Activated CD4-positive, alpha-beta memory T cell treated with anti-CD3 and anti-CD28 coated beads, Interleukin-2, amount 10 ng/mL, durations not matched to agents 7 days and 5 days (primary cell): Measurements from ENCODE around the gene PDE7B. TPM values are rescaled to one million over a fixed set of nuclear protein-coding genes. Genes with fewer than 3 reads are reported as not detected.
"Not testable (repeated sequence)": the region's sequence is repeated elsewhere in the genome, so short reads cannot be mapped to it uniquely, and the experiment has no call there.

Source experiments
- CTCF ChIA-PET: fragments of 350-600 bp; sonication (Branson Sonifier 250); formaldehyde crosslinking; loops from one replicate; lab custom pipeline; 2021; ENCODE audit warnings: antibody characterized with exemption, inconsistent platforms; lab: Charles Lee
- POLR2A ChIA-PET: fragments of 350-600 bp; sonication (Branson Sonifier 250); formaldehyde crosslinking; loops from one replicate; lab custom pipeline; 2021; ENCODE audit warnings: antibody characterized with exemption; lab: Charles Lee
- DNase-seq: peaks from one replicate; pipeline ENCODE4 v3.0.0-alpha.2; 2020
- H3K27ac Mint-ChIP-seq: one replicate; pipeline ENCODE4 v1.8.0; 2021; ENCODE audit warnings: mild to moderate bottlenecking, mixed read lengths
- H3K27me3 Mint-ChIP-seq: one replicate; pipeline ENCODE4 v1.8.0; 2021; ENCODE audit warnings: mixed read lengths
- H3K36me3 Mint-ChIP-seq: one replicate; pipeline ENCODE4 v1.8.0; 2021; ENCODE audit warnings: low read depth, mixed read lengths
- H3K4me1 Mint-ChIP-seq: one replicate; pipeline ENCODE4 v1.8.0; 2021; ENCODE audit warnings: mixed read lengths
- H3K4me3 Mint-ChIP-seq: one replicate; pipeline ENCODE4 v1.8.0; 2021; ENCODE audit warnings: mild to moderate bottlenecking, mixed read lengths
- H3K9me3 Mint-ChIP-seq: one replicate; pipeline ENCODE4 v1.8.0; 2021; ENCODE audit warnings: mixed read lengths
- total RNA-seq, 2 experiments: library from RNA; stranded (reverse); gene quantifications; one replicate each; pipeline ENCODE4 v1.2.3, GENCODE V29; 2021

The PDE7B gene
- total RNA-seq, 2 experiments from 2014 or later, result 0.68 to 0.95 TPM

GRCh38 chr6:136213853-136214252 lies 362.4 kb downstream of the PDE7B start:
- no peak overlapping the region for H3K4me3 Mint-ChIP-seq
- CTCF ChIA-PET, result interaction anchor here (0.6 kb wide), 1 partner anchor 708 kb away, joined by 3 read pairs; no protein-coding TSS in a partner anchor
- POLR2A ChIA-PET, result no interaction called here
- no peaks in the 10 kb centered on the region for H3K9me3 Mint-ChIP-seq
- no peaks in the 10 kb centered on the region for H3K4me1 Mint-ChIP-seq
- no peak for DNase-seq
- no peak overlapping the region for H3K27ac Mint-ChIP-seq
- H3K27me3 Mint-ChIP-seq, result peaks cover 4% of the 10 kb centered on the region
- no peaks in the 10 kb centered on the region for H3K36me3 Mint-ChIP-seq

- DNase-seq, result no peak
- Mint-ChIP-seq H3K9me3 (peaks cover 4% of the 10 kb centered on the region), H3K27me3 (peaks cover 4% of the 10 kb centered on the region), H3K4me1 (no peaks in the 10 kb centered on the region), H3K4me3 (no peak overlapping the region), H3K36me3 (no peaks in the 10 kb centered on the region), H3K27ac (no peak overlapping the region)
- ChIA-PET CTCF (interaction anchor here (1.8 to 2.0 kb wide), 2 partner anchors 10 kb away, joined by 5 to 11 read pairs; no protein-coding TSS in a partner anchor), POLR2A (no interaction called here)
These were observed 365.3 kb downstream of the PDE7B start for GRCh38 chr6:136216503-136217401.

- H3K4me3 Mint-ChIP-seq, H3K36me3 Mint-ChIP-seq, DNase-seq, POLR2A ChIA-PET, H3K27ac Mint-ChIP-seq, CTCF ChIA-PET, H3K4me1 Mint-ChIP-seq, H3K9me3 Mint-ChIP-seq, H3K27me3 Mint-ChIP-seq: not testable (repeated sequence)
These were observed 373.5 kb downstream of the PDE7B start for GRCh38 chr6:136224974-136225373.

- CTCF ChIA-PET, result interaction anchor here (0.7 to 2.5 kb wide), 21 partner anchors 8 to 775 kb away, joined by 3 to 43 read pairs (median 6); partner anchors contain the start of genes BCLAF1 and MTFR2
- Mint-ChIP-seq H3K36me3 (peaks cover 9% of the 10 kb centered on the region), H3K4me1 (peaks cover 8% of the 10 kb centered on the region), H3K27ac (no peak overlapping the region), H3K27me3 (peaks cover 1% of the 10 kb centered on the region), H3K9me3 (peaks cover 7% of the 10 kb centered on the region), H3K4me3 (no peak overlapping the region)
- POLR2A ChIA-PET, result interaction anchor here (1.7 kb wide), 1 partner anchor 25 kb away, joined by 11 read pairs; the partner anchor contains the start of gene MTFR2
- no peak for DNase-seq
These were observed 374.0 kb downstream of the PDE7B start for GRCh38 chr6:136225496-136225895.

GRCh38 chr6:136226027-136226673 lies 374.6 kb downstream of the PDE7B start:
- CTCF ChIA-PET, result interaction anchor here (0.7 to 2.5 kb wide), 35 partner anchors 8 to 776 kb away, joined by 3 to 43 read pairs (median 5); partner anchors contain the start of genes AHI1, BCLAF1 and MTFR2
- Mint-ChIP-seq H3K36me3 (peaks cover 15% of the 10 kb centered on the region), H3K4me3 (no peak overlapping the region), H3K4me1 (peaks cover 8% of the 10 kb centered on the region), H3K27ac (peak overlapping the region; percentile 7), H3K9me3 (peaks cover 3% of the 10 kb centered on the region), H3K27me3 (peaks cover 1% of the 10 kb centered on the region)
- POLR2A ChIA-PET, result interaction anchor here (1.5 to 1.7 kb wide), 2 partner anchors 24 to 64 kb away, joined by 11 read pairs; partner anchors contain the start of genes BCLAF1 and MTFR2
- peak; percentile 59 for DNase-seq

- no peak for DNase-seq
- Mint-ChIP-seq H3K27ac (peak overlapping the region; percentile 7), H3K9me3 (peaks cover 3% of the 10 kb centered on the region), H3K4me3 (no peak overlapping the region), H3K27me3 (peaks cover 1% of the 10 kb centered on the region), H3K36me3 (peaks cover 16% of the 10 kb centered on the region), H3K4me1 (peaks cover 8% of the 10 kb centered on the region)
- ChIA-PET POLR2A (interaction anchor here (1.5 to 1.7 kb wide), 2 partner anchors 23 to 63 kb away, joined by 11 read pairs; partner anchors contain the start of genes BCLAF1 and MTFR2), CTCF (interaction anchor here (0.7 to 2.5 kb wide), 34 partner anchors 9 to 776 kb away, joined by 3 to 43 read pairs (median 5); partner anchors contain the start of genes AHI1, BCLAF1 and MTFR2)
These were observed 375.3 kb downstream of the PDE7B start for GRCh38 chr6:136226674-136227377.

- no peak overlapping the region for H3K27ac Mint-ChIP-seq
- ChIA-PET POLR2A (no interaction called here), CTCF (interaction anchor here (0.6 kb wide), 1 partner anchor 340 kb away, joined by 3 read pairs; no protein-coding TSS in a partner anchor)
These were observed 377.3 kb downstream of the PDE7B start for GRCh38 chr6:136228814-136229213.

GRCh38 chr6:136230219-136230853 lies 378.8 kb downstream of the PDE7B start:
- DNase-seq, result no peak
- ChIA-PET POLR2A (interaction anchor here (0.8 to 1.2 kb wide), 3 partner anchors 20 to 87 kb away, joined by 3 to 5 read pairs (median 3); partner anchors contain the start of gene MTFR2), CTCF (interaction anchor here (0.7 to 2.0 kb wide), 3 partner anchors 321 to 565 kb away, joined by 3 to 5 read pairs (median 4); no protein-coding TSS in a partner anchor)
- Mint-ChIP-seq H3K36me3 (peaks cover 36% of the 10 kb centered on the region), H3K9me3 (no peaks in the 10 kb centered on the region), H3K4me1 (peaks cover 10% of the 10 kb centered on the region), H3K27me3 (no peaks in the 10 kb centered on the region), H3K27ac (no peak overlapping the region), H3K4me3 (no peak overlapping the region)

More at GRCh38 chr6:136228814-136229213, 377.3 kb downstream of the PDE7B start:
- Mint-ChIP-seq H3K27me3 (no peaks in the 10 kb centered on the region), H3K4me3 (no peak overlapping the region), H3K9me3 (peaks cover 3% of the 10 kb centered on the region), H3K4me1 (peaks cover 8% of the 10 kb centered on the region), H3K36me3 (peaks cover 25% of the 10 kb centered on the region)
- no peak for DNase-seq

GRCh38 chr6:136232701-136233100 lies 381.2 kb downstream of the PDE7B start:
- ChIA-PET POLR2A (interaction anchor here (1.0 kb wide), 1 partner anchor 17 kb away, joined by 7 read pairs; the partner anchor contains the start of gene MTFR2), CTCF (interaction anchor here (0.5 kb wide), 1 partner anchor 50 kb away, joined by 5 read pairs; no protein-coding TSS in a partner anchor)
- no peaks in the 10 kb centered on the region for H3K9me3 Mint-ChIP-seq
- H3K4me3 Mint-ChIP-seq, result no peak overlapping the region
- DNase-seq, result no peak
- no peaks in the 10 kb centered on the region for H3K27me3 Mint-ChIP-seq
- H3K4me1 Mint-ChIP-seq, result peaks cover 20% of the 10 kb centered on the region
- no peak overlapping the region for H3K27ac Mint-ChIP-seq
- H3K36me3 Mint-ChIP-seq, result peaks cover 52% of the 10 kb centered on the region

- CTCF ChIA-PET, result interaction anchor here (0.5 to 4.1 kb wide), 2 partner anchors 9 to 591 kb away, joined by 3 to 31 read pairs; no protein-coding TSS in a partner anchor
- no peak overlapping the region for H3K4me3 Mint-ChIP-seq
- H3K4me1 Mint-ChIP-seq, result peaks cover 23% of the 10 kb centered on the region
- POLR2A ChIA-PET, result no interaction called here
- H3K9me3 Mint-ChIP-seq, result no peaks in the 10 kb centered on the region
- no peak overlapping the region for H3K27ac Mint-ChIP-seq
- no peaks in the 10 kb centered on the region for H3K27me3 Mint-ChIP-seq
- DNase-seq, result no peak
- H3K36me3 Mint-ChIP-seq, result peaks cover 62% of the 10 kb centered on the region
These were observed 383.7 kb downstream of the PDE7B start for GRCh38 chr6:136235233-136235564.

- Mint-ChIP-seq H3K4me1 (peaks cover 23% of the 10 kb centered on the region), H3K27me3 (no peaks in the 10 kb centered on the region), H3K27ac (peak overlapping the region; percentile 22), H3K36me3 (peaks cover 59% of the 10 kb centered on the region), H3K4me3 (no peak overlapping the region), H3K9me3 (no peaks in the 10 kb centered on the region)
- no peak for DNase-seq
- ChIA-PET CTCF (interaction anchor here (1.2 to 4.1 kb wide), 2 partner anchors 10 to 51 kb away, joined by 5 to 31 read pairs; no protein-coding TSS in a partner anchor), POLR2A (interaction anchor here (0.7 to 1.4 kb wide), 5 partner anchors 10 to 738 kb away, joined by 3 to 7 read pairs (median 6); partner anchors contain the start of genes BCLAF1 and MTFR2)
These were observed 385.2 kb downstream of the PDE7B start for GRCh38 chr6:136236466-136237293.
